ENCODE results near the gene ATP1B2. TPM values are rescaled to one million over a fixed set of nuclear protein-coding genes. Genes with fewer than 3 reads are reported as not detected.

The ATP1B2 gene
- total RNA-seq, 3 donors from 2014 or later: 0.41 to 8.7 (median 0.67) TPM

DNA sequence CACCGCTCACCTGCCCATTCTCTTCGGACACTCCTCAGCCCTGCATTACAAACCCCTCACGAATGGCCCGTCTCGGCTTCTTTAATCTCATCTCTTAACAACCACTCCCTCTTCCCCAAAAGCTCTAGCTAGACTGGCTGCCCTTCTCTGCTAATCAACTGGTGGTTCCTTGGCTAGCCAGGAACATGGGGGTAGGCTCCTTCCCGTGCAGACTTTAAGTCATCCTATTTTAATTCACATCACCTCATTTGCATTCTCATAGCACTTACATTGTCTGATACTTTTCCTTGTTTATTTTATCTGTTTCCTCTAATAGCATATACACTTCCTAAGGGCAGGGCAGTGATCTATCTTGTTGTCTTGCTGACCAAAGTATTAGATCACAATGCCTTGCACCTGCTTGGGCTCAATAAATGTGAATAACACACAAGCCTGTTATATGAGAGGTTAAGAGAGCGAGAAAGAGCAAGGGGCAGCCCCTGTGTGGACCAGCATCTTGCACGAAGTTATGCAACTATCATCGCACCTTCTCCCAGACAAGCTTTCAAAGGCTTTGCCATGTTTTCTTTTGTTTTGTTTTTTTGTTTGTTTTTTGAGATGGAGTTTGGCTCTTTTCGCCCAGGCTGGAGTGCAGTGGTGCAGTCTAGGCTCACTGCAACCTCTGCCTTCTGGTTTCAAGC lies 26.8 kb downstream of the ATP1B2 start:
- TF ChIP-seq CTCF (IDR thresholded peaks at IDR 0.05): no peak
- Histone ChIP-seq H3K4me3 (no peak overlapping the region), H3K36me3 (ENCODE audit: low read depth) (peaks cover 14% of the 10 kb centered on the region), H3K4me1 (ENCODE audit: low read depth) (no peaks in the 10 kb centered on the region), H3K9me3 (peaks cover 9% of the 10 kb centered on the region)
- no peak for ATAC-seq
- no peak for DNase-seq
- intact Hi-C loops (cut with DNase I, micrococcal nuclease): no loop called here

DNA sequence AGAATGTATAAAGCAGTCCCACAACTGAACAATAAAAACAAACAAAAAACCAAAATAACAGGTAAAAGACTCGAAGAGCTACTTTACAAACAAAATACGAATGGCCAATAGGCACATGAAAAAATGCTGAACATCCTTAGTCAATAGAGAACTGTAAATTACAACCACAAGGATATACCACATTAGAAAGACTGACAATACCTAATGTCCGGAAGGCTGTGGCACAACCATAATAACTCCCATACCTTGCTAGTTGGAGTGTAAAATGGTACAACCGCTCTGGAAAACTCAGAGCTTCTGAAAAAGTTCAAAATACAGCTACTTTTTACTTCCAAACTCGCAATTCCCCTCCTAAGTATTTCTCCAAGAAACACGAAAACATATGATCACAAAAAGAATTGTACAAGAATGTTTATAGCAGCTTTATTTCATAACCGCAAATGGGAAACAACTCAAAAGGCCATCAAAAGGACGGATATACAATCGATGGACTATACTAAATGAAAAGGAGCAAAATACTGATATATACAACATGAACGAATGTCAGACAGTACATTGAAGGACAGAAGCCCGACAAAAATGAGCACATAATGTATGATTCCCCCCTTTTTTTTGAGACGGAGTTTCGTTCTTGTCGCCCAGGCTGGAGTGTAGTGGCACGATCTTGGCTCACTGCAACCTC lies 34.3 kb downstream of the ATP1B2 start:
- no peak for TF ChIP-seq CTCF (IDR thresholded peaks at IDR 0.05)
- Histone ChIP-seq H3K36me3 (ENCODE audit: low read depth) (no peaks in the 10 kb centered on the region), H3K9me3 (no peaks in the 10 kb centered on the region), H3K4me3 (peak overlapping the region; percentile 18), H3K4me1 (ENCODE audit: low read depth) (peaks cover 23% of the 10 kb centered on the region)
- no peak for DNase-seq
- intact Hi-C loops (cut with DNase I, micrococcal nuclease): loop anchor here in 1 of 2 donors (10.0 kb wide), 1 partner anchor 50 kb away; the partner anchor contains the start of gene SHBG
- ATAC-seq: no peak

- ATAC-seq: peak; percentile 84
- no peak for TF ChIP-seq CTCF (IDR thresholded peaks at IDR 0.05)
- Histone ChIP-seq H3K4me3 (peak overlapping the region; percentile 72), H3K9me3 (no peaks in the 10 kb centered on the region), H3K4me1 (ENCODE audit: low read depth) (peaks cover 23% of the 10 kb centered on the region), H3K36me3 (ENCODE audit: low read depth) (no peaks in the 10 kb centered on the region)
- DNase-seq: peak; percentile 93 to 97 (median 95)
- intact Hi-C loops (cut with DNase I, micrococcal nuclease): loop anchor here in 1 of 2 donors (10.0 kb wide), 1 partner anchor 51 kb away; the partner anchor contains the start of gene SHBG
Observed at GRCh38 chr17:7685533-7686221, 35.0 kb downstream of the ATP1B2 start.

DNA sequence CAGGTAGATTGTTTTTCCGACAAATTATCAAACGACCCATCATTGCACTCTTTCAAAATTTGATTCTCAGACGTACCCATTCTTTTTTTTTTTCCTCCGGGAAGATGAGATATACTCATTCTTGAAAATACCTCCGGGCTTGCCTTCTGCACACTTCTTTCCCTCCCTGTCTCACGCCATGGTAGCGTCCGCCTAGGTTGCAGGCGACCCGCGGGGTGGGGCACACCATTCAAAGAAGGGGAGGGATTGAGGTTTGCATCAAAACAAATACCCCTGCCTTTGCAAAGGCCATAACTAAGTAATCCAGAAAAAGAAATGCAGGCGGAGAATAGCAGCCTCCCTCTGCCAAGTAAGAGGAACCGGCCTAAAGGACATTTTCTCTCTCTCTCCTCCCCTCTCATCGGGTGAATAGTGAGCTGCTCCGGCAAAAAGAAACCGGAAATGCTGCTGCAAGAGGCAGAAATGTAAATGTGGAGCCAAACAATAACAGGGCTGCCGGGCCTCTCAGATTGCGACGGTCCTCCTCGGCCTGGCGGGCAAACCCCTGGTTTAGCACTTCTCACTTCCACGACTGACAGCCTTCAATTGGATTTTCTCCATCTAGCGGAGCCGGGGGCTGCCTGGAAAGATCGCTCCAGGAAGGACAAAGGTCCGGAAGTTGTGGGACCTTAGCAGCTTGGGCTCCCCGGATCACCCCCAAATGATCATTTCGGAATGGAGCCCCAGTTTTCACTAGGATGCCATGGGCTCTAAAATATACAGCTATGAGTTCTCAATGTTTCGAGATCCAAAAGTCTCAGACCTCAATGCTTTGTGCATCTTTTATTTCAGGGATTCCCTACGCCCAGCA lies 35.7 kb downstream of the ATP1B2 start:
- H3K4me1 ChIP-seq (ENCODE audit: low read depth): peaks cover 23% of the 10 kb centered on the region
- ATAC-seq (peak; percentile 67), DNase-seq (peak; percentile 81 to 86 (median 82))
- no peak for TF ChIP-seq CTCF (IDR thresholded peaks at IDR 0.05)
- no peaks in the 10 kb centered on the region for H3K36me3 ChIP-seq (ENCODE audit: low read depth)
- H3K4me3 ChIP-seq: peak overlapping the region; percentile 72
- intact Hi-C loops (cut with DNase I, micrococcal nuclease): loop anchor here in 1 of 2 donors (10.0 kb wide), 1 partner anchor 52 kb away; the partner anchor contains the start of gene SHBG
- H3K9me3 ChIP-seq: no peaks in the 10 kb centered on the region
